CD4-positive, alpha-beta memory T cell (primary cell): ENCODE data around the gene CENATAC. TPM values are rescaled to one million over a fixed set of nuclear protein-coding genes. Genes with fewer than 3 reads are reported as not detected.
A peak's percentile ranks its signal among the peaks of the same experiment; 100 is the strongest.
"Not testable (repeated sequence)": the region's sequence is repeated elsewhere in the genome, so short reads cannot be mapped to it uniquely, and the experiment has no call there.

ENCODE experiments used
- CTCF ChIA-PET: fragments of 350-600 bp; sonication (Branson Sonifier 250); formaldehyde crosslinking; loops from one replicate; lab custom pipeline; 2021; ENCODE audit warnings: inconsistent platforms; ENCODE audit not compliant: partially characterized antibody; lab: Charles Lee
- POLR2A ChIA-PET: fragments of 350-600 bp; sonication (Branson Sonifier 250); formaldehyde crosslinking; loops from one replicate; lab custom pipeline; 2021; ENCODE audit not compliant: partially characterized antibody; lab: Charles Lee
- DNase-seq, 5 donors: peaks; one replicate each; pipeline versions ENCODE4 v3.0.0 to v3.0.0-alpha.2; 2020 to 2022; ENCODE audit warnings: mixed read lengths in 1 of 5
- H3K27ac ChIP-seq: one replicate; pipeline ENCODE4 v1.7.0; 2013; ENCODE audit warnings: low read depth, low read length
- H3K27me3 ChIP-seq: 2 replicates; pipeline ENCODE4 v1.7.0; 2013; ENCODE audit warnings: mild to moderate bottlenecking, low read length, moderate library complexity; ENCODE audit not compliant: insufficient read depth
- H3K36me3 ChIP-seq: 2 replicates; pipeline ENCODE4 v1.7.0; 2013; ENCODE audit warnings: mild to moderate bottlenecking, low read length, moderate library complexity; ENCODE audit not compliant: insufficient read depth
- H3K4me1 ChIP-seq: 2 replicates; pipeline ENCODE4 v1.7.0; 2013; ENCODE audit warnings: mild to moderate bottlenecking, low read length, moderate library complexity; ENCODE audit not compliant: insufficient read depth
- H3K4me3 ChIP-seq, 2 donors: one replicate each; pipeline ENCODE4 v1.7.0; 2013; ENCODE audit warnings: low read length in 2 of 2, mild to moderate bottlenecking in 1 of 2
- H3K9me3 ChIP-seq, 2 donors: one replicate each; pipeline ENCODE4 v1.7.0; 2013; ENCODE audit warnings: low read length in 2 of 2, control low read depth in 1 of 2; ENCODE audit not compliant: control insufficient read depth in 1 of 2
- H3K27ac Mint-ChIP-seq, 7 donors: one replicate each; pipeline ENCODE4 v1.8.0; 2020 to 2021; ENCODE audit warnings: mixed read lengths in 7 of 7, mild to moderate bottlenecking in 6 of 7, inconsistent platforms in 3 of 7, moderate library complexity in 3 of 7
- H3K27me3 Mint-ChIP-seq, 2 donors: one replicate each; pipeline ENCODE4 v1.8.0; 2020 to 2021; ENCODE audit warnings: mixed read lengths in 2 of 2
- H3K36me3 Mint-ChIP-seq, 2 donors: one replicate each; pipeline ENCODE4 v1.8.0; 2020 to 2021; ENCODE audit warnings: mixed read lengths in 2 of 2, inconsistent platforms in 1 of 2, mild to moderate bottlenecking in 1 of 2
- H3K4me1 Mint-ChIP-seq, 4 donors: one replicate each; pipeline ENCODE4 v1.8.0; 2020 to 2021; ENCODE audit warnings: mixed read lengths in 4 of 4, mild to moderate bottlenecking in 1 of 4
- H3K4me3 Mint-ChIP-seq, 8 donors: one replicate each; pipeline ENCODE4 v1.8.0; 2020 to 2021; ENCODE audit warnings: mixed read lengths in 8 of 8, mild to moderate bottlenecking in 7 of 8, moderate library complexity in 6 of 8, inconsistent platforms in 3 of 8
- H3K9me3 Mint-ChIP-seq, 8 donors: one replicate each; pipeline ENCODE4 v1.8.0; 2020 to 2021; ENCODE audit warnings: mixed read lengths in 8 of 8, mild to moderate bottlenecking in 5 of 8, inconsistent platforms in 3 of 8, moderate library complexity in 1 of 8
- intact Hi-C: fragments of 100-400 bp; cut with micrococcal nuclease; formaldehyde crosslinking; loops from one replicate; pipeline ENCODE4 v1.15.1; 2023
- polyA plus RNA-seq, 2 donors: library from polyadenylated mRNA; unstranded; fragments of 300-500 nt; fragmentation: Illumina TruSeq; gene quantifications; one replicate each; pipeline ENCODE4 v1.2.3, GENCODE V29; 2021
- total RNA-seq, 2 experiments: library from RNA; stranded (reverse); gene quantifications; one replicate each; pipeline ENCODE4 v1.2.3, GENCODE V29; 2021

Gene CENATAC, protein sequence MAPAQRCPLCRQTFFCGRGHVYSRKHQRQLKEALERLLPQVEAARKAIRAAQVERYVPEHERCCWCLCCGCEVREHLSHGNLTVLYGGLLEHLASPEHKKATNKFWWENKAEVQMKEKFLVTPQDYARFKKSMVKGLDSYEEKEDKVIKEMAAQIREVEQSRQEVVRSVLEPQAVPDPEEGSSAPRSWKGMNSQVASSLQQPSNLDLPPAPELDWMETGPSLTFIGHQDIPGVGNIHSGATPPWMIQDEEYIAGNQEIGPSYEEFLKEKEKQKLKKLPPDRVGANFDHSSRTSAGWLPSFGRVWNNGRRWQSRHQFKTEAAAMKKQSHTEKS
- 100 to 1,000 TPM; 109 to 114 TPM for total RNA-seq
- 10 to 100 TPM; 13.3 to 16.9 TPM for polyA plus RNA-seq

DNA sequence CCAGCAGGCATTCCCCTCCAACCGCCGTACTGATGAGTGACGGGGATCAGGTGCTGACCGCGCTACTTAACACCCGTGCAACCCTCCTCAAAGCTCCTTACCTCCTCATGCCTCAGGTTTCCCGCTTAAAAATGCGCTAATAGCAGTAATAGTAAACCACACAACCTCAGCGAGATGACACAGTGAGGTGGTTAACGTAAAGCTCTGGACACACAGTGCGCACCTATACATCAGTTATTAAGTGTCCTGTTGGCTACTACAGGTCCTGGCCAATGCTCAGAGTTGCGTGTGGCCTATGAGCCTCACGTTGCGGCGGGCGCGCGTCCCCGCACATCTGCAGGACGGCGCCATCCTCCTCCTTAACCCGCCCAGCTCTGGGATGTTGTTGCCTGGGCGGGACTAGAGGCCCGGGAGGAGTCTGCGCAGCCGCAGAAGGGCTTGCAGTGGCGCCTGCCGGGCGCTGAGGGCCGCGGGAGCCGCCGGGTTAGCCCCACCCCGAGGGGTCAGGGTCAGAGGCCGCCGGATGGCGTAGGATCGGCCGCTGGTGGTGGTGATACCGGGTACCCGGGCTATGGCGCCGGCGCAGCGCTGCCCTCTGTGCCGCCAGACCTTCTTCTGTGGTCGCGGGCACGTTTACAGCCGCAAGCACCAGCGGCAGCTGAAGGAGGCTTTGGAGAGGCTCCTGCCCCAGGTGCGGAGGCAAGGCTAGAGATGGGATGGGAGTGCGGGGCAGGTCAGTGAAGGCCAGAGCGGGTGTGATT is at the start of gene CENATAC:
CENATAC (plus strand) TSS at position 512 of the 761 bp plus-strand sequence; CDS start at position 572, 60 bp downstream.
- Mint-ChIP-seq H3K27ac (peak within 1 kb of the TSS; percentile 90 to 99 (median 95)), H3K9me3 (peaks cover 0 to 3% (median 0%) of the 10 kb centered on the region in 8 donors), H3K36me3 (peaks cover 7 to 47% of the 10 kb centered on the region in 2 donors), H3K27me3 (no peaks in the 10 kb centered on the region), H3K4me1 (peaks cover 18 to 52% (median 34%) of the 10 kb centered on the region in 4 donors), H3K4me3 (peak within 1 kb of the TSS; percentile 87 to 99 (median 98))
- Histone ChIP-seq H3K4me3 (peak within 1 kb of the TSS; percentile 87 to 99), H3K4me1 (peaks cover 24% of the 10 kb centered on the region), H3K36me3 (peaks cover 19% of the 10 kb centered on the region), H3K27me3 (no peaks in the 10 kb centered on the region), H3K9me3 (no peaks in the 10 kb centered on the region), H3K27ac (peak within 1 kb of the TSS; percentile 75)
- CTCF ChIA-PET = interaction anchor here (0.8 to 1.6 kb wide), 8 partner anchors 21 to 409 kb away, joined by 3 to 5 read pairs (median 3); partner anchors contain the start of genes HMBS, RPS25, SLC37A4 and TRAPPC4
- peak; percentile 94 to 96 (median 95) for DNase-seq
- intact Hi-C loops = loop anchor here (1.0 to 5.0 kb wide), 5 partner anchors 20 to 97 kb away; partner anchors contain the start of genes HYOU1, RPS25, SLC37A4 and TRAPPC4
- POLR2A ChIA-PET = interaction anchor here (0.6 to 10.4 kb wide), 29 partner anchors 14 to 562 kb away, joined by 3 to 170 read pairs (median 4); partner anchors contain the start of genes BCL9L, C2CD2L, CXCR5 and DDX6

DNA sequence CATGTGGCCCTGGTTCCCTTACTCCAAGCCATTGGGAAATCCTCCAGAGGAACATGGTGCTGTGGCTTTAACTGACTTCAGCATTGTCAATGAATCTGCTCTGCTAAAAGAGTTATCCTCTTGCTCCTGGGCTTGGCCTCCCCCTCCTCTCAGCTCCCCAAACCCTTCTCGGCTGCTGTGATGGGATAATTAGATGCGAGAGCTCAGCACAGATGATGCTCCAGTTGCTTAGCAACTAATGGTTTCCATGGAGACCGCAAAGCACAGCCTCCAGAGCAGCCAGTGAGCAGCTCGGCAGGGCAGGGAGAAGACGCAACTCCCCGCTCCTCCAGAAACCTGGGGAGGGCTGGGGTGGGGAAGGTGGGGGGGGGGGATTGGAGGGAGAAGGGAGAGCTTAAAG is 44.7 kb upstream of the CENATAC start:
- H3K4me3 ChIP-seq = no peak overlapping the region
- intact Hi-C loops = no loop called here
- Mint-ChIP-seq H3K36me3 (no peaks in the 10 kb centered on the region), H3K4me3 (no peak overlapping the region), H3K27me3 (peaks cover 2 to 4% of the 10 kb centered on the region in 2 donors), H3K9me3 (peaks cover 0 to 1% (median 0%) of the 10 kb centered on the region in 8 donors), H3K4me1 (peaks cover 4 to 5% (median 4%) of the 10 kb centered on the region in 4 donors), H3K27ac (no peak overlapping the region)
- no peaks in the 10 kb centered on the region for H3K27me3 ChIP-seq
- H3K36me3 ChIP-seq = no peaks in the 10 kb centered on the region
- no peak for DNase-seq
- H3K9me3 ChIP-seq = no peaks in the 10 kb centered on the region
- H3K27ac ChIP-seq = no peak overlapping the region
- peaks cover 5% of the 10 kb centered on the region for H3K4me1 ChIP-seq
- ChIA-PET CTCF (interaction anchor here (1.1 to 5.7 kb wide), 7 partner anchors 9 to 295 kb away, joined by 3 to 37 read pairs (median 4); no protein-coding TSS in a partner anchor), POLR2A (interaction anchor here (1.0 kb wide), 1 partner anchor 45 kb away, joined by 3 read pairs; no protein-coding TSS in a partner anchor)

DNA sequence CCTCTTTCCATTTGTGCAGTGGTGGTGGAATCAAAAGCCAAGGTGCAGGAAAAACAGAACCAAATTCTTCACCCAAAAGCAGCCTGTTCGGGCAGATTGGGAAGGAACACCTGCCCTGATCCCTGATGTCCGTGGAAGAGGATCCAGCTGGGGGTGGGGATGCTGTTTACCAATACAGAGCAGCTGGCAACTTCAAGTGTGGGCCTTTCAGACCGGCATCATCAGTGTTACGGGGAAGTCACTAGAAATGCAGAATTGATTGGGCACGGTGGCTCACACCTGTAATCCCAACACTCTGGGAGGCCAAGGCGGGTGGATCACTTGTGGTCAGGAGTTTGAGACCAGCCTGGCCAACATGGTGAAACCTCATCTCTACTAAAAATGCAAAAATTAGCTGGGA is 44.0 kb upstream of the CENATAC start:
- H3K4me1 Mint-ChIP-seq, DNase-seq, H3K4me3 Mint-ChIP-seq, intact Hi-C loops, H3K27me3 Mint-ChIP-seq, H3K9me3 ChIP-seq, H3K9me3 Mint-ChIP-seq, H3K4me3 ChIP-seq, H3K27me3 ChIP-seq, H3K27ac Mint-ChIP-seq, H3K27ac ChIP-seq, H3K4me1 ChIP-seq, H3K36me3 Mint-ChIP-seq, H3K36me3 ChIP-seq, POLR2A ChIA-PET: not testable (repeated sequence)
- CTCF ChIA-PET = interaction anchor here (0.6 to 5.7 kb wide), 9 partner anchors 9 to 345 kb away, joined by 3 to 37 read pairs (median 3); no protein-coding TSS in a partner anchor

DNA sequence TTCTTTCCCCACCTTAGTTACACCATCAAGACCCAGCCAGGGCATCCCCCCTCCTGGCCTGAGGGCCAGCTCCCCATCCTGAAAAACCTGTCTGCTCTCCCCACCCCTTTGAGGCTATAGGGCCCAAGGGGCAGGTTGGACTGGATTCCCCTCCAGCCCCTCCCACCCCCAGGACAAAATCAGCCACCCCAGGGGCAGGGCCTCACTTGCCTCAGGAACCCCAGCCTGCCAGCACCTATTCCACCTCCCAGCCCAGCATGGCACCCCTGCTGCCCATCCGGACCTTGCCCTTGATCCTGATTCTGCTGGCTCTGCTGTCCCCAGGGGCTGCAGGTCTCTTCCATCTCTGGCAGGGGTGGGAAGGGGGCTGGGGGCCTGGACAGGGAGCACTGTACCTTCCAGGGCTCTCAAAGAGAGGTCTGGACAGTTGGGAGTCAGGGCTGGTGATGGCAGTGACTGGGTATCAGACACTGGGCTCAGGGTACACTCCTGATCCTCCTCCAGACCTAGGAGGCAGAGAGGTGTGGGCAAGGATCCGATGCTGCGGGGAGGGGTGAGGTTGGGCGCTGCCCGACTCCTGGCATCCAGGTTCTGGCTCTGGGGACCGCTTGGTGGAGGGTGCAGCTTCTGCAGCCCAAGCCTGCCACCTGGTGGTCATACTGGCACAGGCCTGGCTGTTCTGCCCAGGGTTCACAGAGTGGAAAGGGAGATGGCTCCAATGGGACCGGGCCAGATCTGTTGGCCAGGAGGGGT is 41.7 kb upstream of the CENATAC start, which contains the start of gene UPK2:
UPK2 (plus strand) TSS at position 205 of the 753 bp plus-strand sequence; CDS start at position 258, 53 bp downstream.
- Histone ChIP-seq H3K27me3 (no peaks in the 10 kb centered on the region), H3K9me3 (no peaks in the 10 kb centered on the region), H3K36me3 (no peaks in the 10 kb centered on the region), H3K4me1 (peaks cover 5% of the 10 kb centered on the region), H3K4me3 (no peak within 1 kb of the TSS), H3K27ac (no peak within 1 kb of the TSS)
- POLR2A ChIA-PET = interaction anchor here (0.7 to 1.4 kb wide), 6 partner anchors 11 to 165 kb away, joined by 3 to 5 read pairs (median 4); partner anchors contain the start of gene DDX6
- Mint-ChIP-seq H3K4me1 (peaks cover 4 to 5% (median 4%) of the 10 kb centered on the region in 4 donors), H3K27ac (peak within 1 kb of the TSS in 4 of 7 donors; percentile 42 to 55 (median 51)), H3K27me3 (peaks cover under 1 to 4% of the 10 kb centered on the region in 2 donors), H3K9me3 (peaks cover 0 to 1% (median 0%) of the 10 kb centered on the region in 8 donors), H3K4me3 (no peak within 1 kb of the TSS), H3K36me3 (no peaks in the 10 kb centered on the region)
- CTCF ChIA-PET = interaction anchor here (0.7 to 5.7 kb wide), 21 partner anchors 11 to 364 kb away, joined by 3 to 37 read pairs (median 4); partner anchors contain the start of gene DDX6
- intact Hi-C loops = loop anchor here (1.0 to 5.0 kb wide), 5 partner anchors 26 to 359 kb away; partner anchors contain the start of gene DDX6
- DNase-seq = peak; percentile 83 to 85 (median 83)

DNA sequence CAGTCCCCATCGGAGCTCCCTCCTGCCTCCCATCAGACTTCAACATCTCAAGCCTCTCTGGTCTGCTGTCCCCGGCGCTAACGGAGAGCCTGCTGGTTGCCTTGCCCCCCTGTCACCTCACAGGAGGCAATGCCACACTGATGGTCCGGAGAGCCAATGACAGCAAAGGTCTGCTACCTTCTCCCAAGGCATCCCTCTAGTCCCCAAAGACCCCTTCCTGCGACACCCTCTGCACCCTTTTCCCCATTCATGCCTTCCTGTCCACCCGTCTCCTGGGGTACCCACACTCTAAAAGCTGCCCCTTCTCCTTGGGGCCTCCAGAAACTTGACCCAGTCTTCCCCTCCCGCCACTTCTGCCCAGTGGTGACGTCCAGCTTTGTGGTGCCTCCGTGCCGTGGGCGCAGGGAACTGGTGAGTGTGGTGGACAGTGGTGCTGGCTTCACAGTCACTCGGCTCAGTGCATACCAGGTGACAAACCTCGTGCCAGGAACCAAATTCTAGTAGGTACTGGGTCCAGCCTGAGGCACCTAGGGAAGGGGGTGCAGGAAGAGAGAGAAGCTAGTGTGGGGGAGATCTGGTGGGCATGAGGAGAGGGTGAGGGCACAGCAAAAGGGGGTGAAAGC is 41.0 kb upstream of the CENATAC start:
- Histone ChIP-seq H3K4me1 (peaks cover 5% of the 10 kb centered on the region), H3K27me3 (no peaks in the 10 kb centered on the region), H3K36me3 (no peaks in the 10 kb centered on the region), H3K27ac (no peak overlapping the region), H3K4me3 (no peak overlapping the region), H3K9me3 (no peaks in the 10 kb centered on the region)
- no peaks in the 10 kb centered on the region for H3K36me3 Mint-ChIP-seq
- peaks cover 4 to 5% (median 4%) of the 10 kb centered on the region in 4 donors for H3K4me1 Mint-ChIP-seq
- ChIA-PET CTCF (interaction anchor here (0.7 to 5.7 kb wide), 26 partner anchors 12 to 364 kb away, joined by 3 to 37 read pairs (median 4); partner anchors contain the start of genes BCL9L and DDX6), POLR2A (interaction anchor here (0.7 to 1.4 kb wide), 7 partner anchors 11 to 166 kb away, joined by 3 to 5 read pairs (median 3); partner anchors contain the start of gene DDX6)
- H3K27ac Mint-ChIP-seq = peak overlapping the region in 3 of 7 donors; percentile 42 to 55 (median 49)
- no peak overlapping the region for H3K4me3 Mint-ChIP-seq
- intact Hi-C loops = loop anchor here (1.0 to 5.0 kb wide), 5 partner anchors 27 to 360 kb away; partner anchors contain the start of gene DDX6
- no peak for DNase-seq
- H3K9me3 Mint-ChIP-seq = peaks cover 0 to 1% (median 0%) of the 10 kb centered on the region in 8 donors
- H3K27me3 Mint-ChIP-seq = peaks cover 0 to 4% of the 10 kb centered on the region in 2 donors
